ENCODE results near the gene PPP2R2B.

PPP2R2B gene

DNA sequence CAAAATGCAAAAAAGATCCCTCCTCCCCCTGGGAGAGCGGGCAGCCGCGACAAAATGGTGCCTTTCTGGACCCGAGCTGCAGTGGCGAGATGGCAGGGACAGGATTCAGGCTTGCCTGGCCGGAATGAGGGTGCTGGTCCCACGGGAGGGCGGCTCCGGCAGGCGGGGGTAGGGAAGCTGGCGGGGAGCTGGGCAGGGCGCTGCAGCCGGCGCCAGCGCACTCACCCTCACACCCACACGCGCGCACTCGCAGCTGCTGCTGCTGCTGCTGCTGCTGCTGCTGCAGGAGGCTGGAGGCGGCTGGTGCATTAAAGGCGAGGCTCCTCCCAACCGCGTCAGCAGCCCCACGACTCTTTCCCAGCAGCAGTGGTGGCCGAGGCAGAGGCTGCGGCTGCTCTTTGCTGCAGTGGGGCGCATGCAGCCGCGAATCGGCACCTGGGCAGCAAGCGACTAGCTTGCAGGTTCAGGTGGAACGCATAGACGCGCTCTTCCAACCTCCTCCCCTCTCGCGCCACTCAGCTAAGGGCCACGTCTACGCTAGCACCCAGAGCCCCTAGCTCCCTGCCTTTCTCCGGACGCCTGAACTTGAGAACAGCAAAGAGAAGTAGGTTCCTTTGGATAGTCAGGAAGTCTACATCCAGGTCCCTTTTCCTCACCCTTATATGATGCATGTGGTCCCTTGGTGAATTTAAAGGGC, at the start of gene PPP2R2B:
PPP2R2B (minus strand) TSS at position 282 of the 697 bp plus-strand sequence.
- peak; percentile 83 for DNase-seq (ENCODE audit: low spot score)

GRCh38 chr5:146924132-146924531, 45.6 kb upstream of the PPP2R2B start:
- no peak for DNase-seq (ENCODE audit: low spot score)

GRCh38 chr5:146921225-146921624, 42.7 kb upstream of the PPP2R2B start:
- no peak for DNase-seq (ENCODE audit: low spot score)

DNA sequence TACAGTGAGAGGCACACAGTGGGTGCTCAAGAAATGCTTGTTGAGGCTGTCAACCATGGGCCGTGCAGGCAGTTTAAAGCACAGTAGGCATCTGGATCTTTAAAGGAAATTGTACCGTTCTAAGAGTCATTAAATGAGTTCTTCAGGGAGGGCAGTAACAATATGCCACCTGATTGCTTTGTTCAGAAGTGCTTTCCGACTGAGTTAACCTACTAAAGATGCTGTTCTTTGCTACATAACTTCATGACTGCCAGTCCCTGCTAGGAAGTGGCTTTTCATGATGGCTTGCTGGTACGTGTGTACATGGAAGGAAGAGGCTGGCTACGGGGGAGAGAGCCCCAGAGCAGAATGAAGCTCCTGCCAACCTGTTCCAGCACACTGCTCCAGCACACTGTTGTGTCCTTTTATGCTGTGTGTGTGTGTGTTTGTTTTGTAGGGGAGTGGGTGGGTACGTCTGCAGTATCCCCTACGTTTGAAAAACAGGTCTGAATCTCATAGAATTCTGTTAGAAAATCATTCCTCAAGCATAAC, 41.9 kb upstream of the PPP2R2B start:
- DNase-seq (ENCODE audit: low spot score), result no peak

DNA sequence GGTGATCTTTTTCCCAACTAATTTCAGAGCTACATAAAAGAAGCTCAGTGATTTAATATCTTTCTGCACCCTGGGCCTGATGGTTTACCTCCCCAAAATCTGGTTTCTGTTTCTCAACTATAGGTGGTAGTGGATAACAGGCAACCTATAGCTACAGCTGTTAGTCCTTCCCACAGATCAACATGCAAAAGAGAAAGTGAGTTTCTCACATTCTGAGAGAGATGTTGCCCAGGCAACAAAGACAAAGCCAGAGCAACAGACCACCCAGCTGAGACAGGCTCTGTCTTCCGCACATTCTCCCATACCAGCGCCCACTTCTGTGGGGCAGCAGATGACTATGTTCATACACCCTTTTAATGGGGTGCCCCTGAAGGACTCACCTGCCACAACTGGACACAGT, 40.7 kb upstream of the PPP2R2B start:
- peak; percentile 64 for DNase-seq (ENCODE audit: low spot score)

GRCh38 chr5:146917931-146918330, 39.4 kb upstream of the PPP2R2B start:
- DNase-seq (ENCODE audit: low spot score), result no peak

GRCh38 chr5:146912874-146913273, 34.3 kb upstream of the PPP2R2B start:
- DNase-seq (ENCODE audit: low spot score), result no peak

DNA sequence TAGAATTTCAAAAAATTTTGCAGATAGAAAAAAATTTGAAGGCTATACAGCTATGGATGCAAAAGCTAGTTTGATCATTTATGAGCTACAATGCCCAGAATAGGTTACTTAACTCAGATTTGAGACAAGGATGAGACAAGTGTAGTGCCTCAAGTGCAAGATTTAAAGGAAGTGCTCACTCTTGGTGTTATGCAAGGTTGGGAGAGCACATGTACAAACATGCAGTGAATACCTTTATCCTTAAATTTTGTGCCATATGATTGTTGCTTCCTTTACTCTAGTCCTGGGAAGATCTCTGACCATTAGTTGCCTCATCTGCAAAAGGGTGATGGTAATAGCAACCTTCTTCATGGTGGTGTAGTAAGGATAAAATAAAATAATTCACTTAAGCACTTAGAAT, 31.7 kb upstream of the PPP2R2B start:
- no peak for DNase-seq (ENCODE audit: low spot score)

GRCh38 chr5:146909255-146910068, 30.9 kb upstream of the PPP2R2B start:
- no peak for DNase-seq (ENCODE audit: low spot score)

DNA sequence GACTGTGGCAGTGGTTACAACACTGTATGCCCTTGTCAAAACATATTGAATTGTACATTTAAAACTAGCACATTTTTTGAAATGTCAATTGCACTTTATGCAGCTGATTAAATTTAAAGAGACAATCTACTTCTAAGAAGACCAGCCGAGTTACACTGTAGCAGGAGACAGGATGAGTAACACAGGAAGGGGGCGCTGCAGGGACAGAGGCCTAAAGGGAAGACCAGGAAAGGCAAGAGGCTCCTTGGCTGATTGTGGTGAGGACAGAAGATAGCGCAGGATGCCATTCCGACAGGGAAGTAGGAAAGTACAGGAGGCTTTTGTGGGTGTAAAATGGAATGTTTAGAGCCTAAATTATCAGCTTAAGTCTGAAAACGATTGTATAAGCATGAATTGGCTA, 28.2 kb upstream of the PPP2R2B start:
- peak; percentile 53 for DNase-seq (ENCODE audit: low spot score)

DNA sequence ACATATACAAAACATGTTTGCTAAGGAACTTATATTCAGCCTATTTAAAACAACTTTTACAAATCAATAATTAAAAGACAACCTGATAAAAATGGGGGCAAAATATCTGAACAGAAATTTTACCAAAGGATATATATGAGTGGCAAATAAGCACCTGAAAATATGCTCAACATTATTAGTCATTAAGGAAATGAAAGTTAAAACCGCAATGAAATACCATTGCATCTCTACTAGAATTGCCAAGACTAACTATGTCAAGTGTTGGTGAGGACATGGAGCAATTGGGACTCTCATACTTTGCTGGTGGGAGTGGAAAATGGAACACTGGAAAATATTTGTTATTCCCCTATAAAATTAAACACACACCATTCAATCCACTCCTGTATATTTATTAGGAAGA, 26.3 kb upstream of the PPP2R2B start:
- no peak for DNase-seq (ENCODE audit: low spot score)

DNA sequence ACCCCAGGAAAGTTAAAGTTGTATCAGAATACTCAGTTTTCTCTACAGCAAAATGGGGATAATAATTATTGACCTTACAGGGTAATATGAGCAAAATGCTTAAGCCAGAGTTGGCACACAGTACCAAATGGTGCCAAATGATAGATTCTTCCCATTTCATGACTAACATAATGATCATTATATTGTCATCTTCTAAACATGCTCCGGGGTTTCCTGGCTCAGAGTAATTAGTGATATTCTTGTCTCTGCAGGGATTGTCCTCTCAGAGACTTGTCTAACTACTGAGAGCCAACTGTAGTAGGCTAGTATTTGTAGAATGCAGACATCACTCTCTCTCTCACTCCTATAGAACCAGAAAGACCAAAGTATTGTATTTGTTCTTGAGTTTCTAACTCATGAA, 25.2 kb upstream of the PPP2R2B start:
- no peak for DNase-seq (ENCODE audit: low spot score)

- no peak for DNase-seq (ENCODE audit: low spot score)
Observed at GRCh38 chr5:146902471-146902870, 23.9 kb upstream of the PPP2R2B start.

DNA sequence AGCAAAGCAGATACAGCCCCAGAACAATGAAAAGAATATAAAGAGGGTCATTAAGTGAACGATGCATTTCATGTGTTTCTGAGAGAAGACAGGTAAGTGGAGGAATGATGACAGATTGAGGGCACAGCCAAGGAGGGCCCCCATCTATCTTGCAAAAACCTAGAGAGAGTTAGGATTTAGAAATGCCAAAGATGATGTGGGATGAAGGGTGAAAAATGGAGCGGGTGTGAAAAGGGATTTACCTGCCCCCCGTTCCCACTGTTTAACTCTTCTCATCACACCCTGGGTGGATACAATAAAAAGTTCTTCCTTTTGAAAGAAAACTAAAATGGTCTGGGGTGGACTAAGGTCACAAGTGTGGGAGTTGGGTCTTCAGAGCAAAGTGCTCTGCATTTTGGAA, 18.5 kb upstream of the PPP2R2B start:
- no peak for DNase-seq (ENCODE audit: low spot score)

- no peak for DNase-seq (ENCODE audit: low spot score)
Observed at GRCh38 chr5:146894753-146895521, 16.4 kb upstream of the PPP2R2B start.

- no peak for DNase-seq (ENCODE audit: low spot score)
Observed at GRCh38 chr5:146893991-146894390, 15.4 kb upstream of the PPP2R2B start.

- no peak for DNase-seq (ENCODE audit: low spot score)
Observed at GRCh38 chr5:146892231-146892630, 13.7 kb upstream of the PPP2R2B start.

DNA sequence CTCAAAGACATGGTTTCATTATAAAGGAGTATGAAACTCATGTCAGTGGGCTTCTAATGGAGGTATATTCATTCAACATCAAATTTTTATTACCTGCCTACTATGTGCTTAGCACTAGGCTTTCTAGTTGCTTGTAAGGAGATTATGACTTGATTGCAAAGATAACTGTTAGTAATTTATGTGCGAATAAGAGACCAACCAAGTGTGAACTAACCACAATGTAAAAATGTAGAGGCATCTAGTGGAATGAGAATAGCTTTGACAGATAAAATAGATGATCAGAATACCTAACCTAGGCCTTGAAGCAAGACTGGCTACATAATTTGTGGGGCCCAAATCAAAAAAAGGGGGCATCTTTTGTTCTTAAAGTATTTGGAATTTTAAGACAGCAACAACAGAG, 13.0 kb upstream of the PPP2R2B start:
- no peak for DNase-seq (ENCODE audit: low spot score)

GRCh38 chr5:146890731-146891440, 12.3 kb upstream of the PPP2R2B start:
- DNase-seq (ENCODE audit: low spot score), result no peak

DNA sequence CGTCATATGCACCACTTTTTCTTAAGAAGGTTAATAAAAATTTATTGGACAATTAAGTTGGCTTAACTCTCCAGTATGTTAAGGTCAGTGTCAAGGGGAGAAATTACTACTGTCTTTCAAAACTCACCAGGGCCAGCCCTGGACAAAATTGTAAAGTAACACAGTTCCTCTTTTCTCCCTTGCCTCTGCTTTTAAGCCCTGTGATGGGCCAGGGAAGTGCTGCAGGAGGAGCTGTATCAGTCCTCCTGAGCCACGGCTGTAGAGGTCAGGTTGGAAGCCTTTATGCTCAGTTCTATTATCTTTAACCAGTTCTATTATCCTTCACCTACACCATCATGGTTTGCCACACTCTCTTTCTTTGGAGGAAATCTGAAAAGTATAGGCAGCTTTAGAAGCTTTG, 11.5 kb upstream of the PPP2R2B start:
- no peak for DNase-seq (ENCODE audit: low spot score)

- no peak for DNase-seq (ENCODE audit: low spot score)
Observed at GRCh38 chr5:146889169-146889568, 10.6 kb upstream of the PPP2R2B start.

Measured in ecto neural progenitor cell (in vitro differentiated cells).